ENCODE results near the gene ZDHHC14.
"Not testable (repeated sequence)": the region's sequence is repeated elsewhere in the genome, so short reads cannot be mapped to it uniquely, and the experiment has no call there.

The ZDHHC14 gene

DNA sequence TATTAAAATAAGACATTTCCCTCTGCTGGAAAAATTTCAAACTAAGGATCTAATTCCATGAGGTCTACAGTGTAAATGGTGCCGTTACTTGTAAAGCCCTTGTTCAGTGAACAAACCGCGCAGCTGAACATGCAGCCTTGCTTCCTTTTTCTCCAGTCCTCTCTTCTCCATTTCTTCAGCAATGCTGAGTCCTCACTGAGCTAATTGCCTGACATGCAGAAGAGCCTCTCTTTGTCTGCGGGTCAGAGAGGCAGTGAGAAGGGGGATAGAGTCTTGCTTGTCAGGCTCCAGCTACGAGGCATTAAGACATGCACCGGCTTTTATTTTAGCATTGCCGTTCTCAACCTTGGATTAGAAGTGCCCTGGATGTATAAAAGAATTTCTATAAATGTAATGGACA lies 25.7 kb downstream of the ZDHHC14 start:
- DNase-seq (ENCODE audit: low read depth in 2 of 2): no peak

DNA sequence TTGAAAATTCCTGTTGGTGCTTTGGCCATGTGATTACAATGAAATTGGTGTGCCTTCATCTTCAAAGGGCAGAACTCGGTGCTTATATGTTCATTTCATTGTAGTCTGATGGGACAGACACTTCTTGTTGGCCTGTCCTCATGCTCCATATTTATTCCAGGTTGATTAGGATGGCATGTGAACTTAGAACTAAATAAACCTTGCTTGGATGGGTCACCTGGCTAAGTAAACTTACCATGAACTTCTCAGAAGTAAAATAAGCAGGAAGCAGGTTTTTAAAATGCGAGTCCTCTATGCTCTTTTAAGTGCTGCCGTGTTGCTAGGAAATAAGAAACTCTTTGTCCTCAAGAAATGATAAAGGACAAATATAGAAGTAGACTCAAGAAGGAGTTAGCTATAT lies 26.7 kb downstream of the ZDHHC14 start:
- no peak for DNase-seq (ENCODE audit: low read depth in 2 of 2)

DNA sequence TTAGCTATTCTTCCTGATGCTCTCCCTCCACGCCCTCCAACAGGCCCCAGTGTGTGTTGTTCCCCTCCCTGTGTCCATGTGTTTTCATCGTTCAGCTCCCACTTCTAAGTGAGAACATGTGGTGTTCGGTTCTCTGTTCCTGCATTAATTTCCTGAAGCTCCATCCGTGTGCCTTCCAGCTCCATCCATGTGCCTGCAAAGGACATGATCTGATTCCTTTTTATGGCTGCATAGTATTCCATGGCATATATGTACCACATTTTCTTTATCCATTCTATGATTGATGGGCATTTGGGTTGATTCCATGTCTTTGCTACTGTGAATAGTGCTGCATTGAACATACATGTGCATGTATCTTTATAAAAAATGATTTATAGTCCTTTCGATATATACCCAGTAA lies 27.4 kb downstream of the ZDHHC14 start:
- not testable (repeated sequence) for DNase-seq (ENCODE audit: low read depth in 2 of 2)

DNA sequence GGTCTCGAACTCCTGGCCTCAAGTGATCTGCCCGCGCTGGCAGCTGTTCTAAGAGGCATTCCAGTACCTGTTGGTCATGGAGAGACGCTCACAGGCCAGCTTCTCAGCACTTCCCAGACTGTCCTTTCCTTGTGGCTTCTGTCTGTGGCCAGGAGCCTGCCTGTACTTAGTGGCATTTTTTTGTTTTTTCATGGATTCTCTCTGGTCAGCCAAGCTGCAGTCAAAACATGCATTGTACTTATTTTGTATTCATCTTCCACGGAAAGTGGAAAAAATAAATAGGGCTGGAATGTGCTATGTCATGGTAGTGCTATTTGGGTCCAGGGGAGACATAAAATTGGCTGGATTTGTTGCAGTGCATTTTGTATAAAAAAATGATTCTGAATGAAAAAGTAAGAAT lies 29.1 kb downstream of the ZDHHC14 start:
- DNase-seq (ENCODE audit: low read depth in 2 of 2): no peak

DNA sequence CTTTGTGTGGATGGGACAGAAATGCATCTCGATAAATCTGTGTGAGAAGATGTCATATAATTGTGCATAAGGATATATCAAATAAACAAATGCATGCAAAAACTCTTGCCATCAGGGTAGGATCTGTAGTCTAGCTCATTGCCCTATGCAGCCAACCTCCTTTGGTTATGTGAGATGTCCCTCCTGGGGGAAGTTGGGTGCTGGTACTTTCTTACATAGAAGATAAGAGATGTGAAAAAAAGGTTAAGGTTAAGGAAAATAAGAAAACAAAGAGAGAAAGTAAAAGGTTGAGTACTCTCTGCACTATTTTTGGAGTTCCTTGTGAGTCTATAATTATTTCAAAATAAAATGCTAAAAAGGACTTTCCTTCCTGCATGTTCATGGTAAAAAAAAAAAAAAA lies 30.4 kb downstream of the ZDHHC14 start:
- no peak for DNase-seq (ENCODE audit: low read depth in 2 of 2)

DNA sequence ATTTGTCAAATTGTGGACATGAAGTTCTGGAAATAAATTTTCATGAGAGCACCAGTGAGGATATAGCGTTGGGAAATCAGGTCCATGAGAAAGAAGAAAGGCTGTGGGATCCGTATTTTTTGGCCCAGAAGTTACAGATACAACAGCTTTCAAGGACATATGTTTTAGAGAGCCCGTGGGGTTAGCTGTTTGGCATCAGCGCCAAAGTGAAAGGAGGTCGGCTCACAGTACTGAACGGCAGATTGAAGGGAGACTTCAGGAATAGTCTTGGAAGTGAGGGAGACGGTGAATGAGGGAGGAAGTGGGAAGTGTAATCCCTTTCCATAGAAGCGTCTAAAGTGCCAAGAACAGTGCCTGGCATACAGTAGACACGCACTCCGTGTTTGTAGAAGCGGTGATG lies 31.8 kb downstream of the ZDHHC14 start:
- DNase-seq (ENCODE audit: low read depth in 2 of 2): no peak

DNA sequence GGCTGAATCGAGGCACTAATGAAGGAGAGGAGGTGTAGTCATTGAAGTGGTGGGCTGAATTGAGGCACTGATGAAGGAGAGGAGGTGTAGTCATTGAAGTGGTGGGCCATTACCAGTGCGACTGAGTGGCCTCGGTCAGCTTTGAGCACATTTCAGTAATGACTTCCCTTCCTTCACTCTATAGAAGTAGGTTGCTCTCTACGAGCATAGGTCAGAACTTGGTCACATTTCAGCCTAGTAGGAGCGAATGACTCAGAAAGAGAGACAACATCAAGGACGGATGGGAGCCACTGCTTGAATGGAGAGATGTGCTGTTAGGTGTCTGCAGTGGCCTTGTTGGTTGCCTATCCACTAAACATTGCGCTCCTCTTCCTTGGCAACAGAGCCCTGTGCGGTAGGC lies 39.5 kb downstream of the ZDHHC14 start:
- DNase-seq (ENCODE audit: low read depth in 2 of 2): no peak

DNA sequence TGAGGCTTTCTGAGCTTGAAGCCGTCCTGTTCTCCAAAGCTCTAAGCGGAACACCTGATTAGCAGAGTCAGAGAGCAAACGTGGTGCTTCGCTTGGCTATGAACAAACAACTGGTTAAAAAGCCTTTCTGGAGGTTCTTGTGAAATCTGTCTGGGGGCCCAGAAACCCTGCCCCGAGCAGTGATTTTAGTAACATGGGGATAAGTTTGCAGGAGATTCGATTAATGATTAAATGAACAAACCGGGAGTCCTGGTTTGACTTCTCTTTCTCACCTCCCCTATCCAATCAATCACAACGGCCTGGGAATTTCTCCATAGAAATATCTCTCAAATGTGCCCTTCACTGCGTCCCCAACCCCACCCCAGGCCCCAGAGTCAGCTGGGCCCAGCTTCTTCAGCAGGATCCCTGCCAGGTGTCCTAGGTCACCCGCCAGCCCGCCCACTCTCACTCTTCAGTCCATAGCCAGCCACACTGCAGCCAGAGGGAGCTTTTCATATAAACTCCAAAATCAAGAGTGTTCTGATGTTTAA lies 43.6 kb downstream of the ZDHHC14 start:
- no peak for DNase-seq (ENCODE audit: low read depth in 2 of 2)

DNA sequence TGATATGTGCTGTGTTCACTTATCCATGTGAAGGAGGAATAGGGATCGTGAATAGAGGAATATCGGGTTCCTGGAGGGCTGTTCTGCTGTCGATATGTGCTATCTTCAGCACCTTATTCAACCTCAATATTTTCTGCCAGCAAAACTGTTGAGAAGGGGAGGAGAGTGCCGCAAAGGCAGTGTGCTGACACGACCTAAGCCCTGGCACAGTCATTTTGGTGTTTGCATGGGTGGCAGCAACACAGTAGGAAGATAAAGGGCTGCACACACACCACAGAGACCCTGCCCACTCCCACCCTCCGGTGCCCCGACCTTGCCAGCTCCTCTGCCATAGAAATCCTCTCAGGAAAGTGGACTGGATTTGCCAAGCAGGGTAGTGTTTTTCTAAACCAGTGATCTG lies 47.0 kb downstream of the ZDHHC14 start:
- no peak for DNase-seq (ENCODE audit: low read depth in 2 of 2)

DNA sequence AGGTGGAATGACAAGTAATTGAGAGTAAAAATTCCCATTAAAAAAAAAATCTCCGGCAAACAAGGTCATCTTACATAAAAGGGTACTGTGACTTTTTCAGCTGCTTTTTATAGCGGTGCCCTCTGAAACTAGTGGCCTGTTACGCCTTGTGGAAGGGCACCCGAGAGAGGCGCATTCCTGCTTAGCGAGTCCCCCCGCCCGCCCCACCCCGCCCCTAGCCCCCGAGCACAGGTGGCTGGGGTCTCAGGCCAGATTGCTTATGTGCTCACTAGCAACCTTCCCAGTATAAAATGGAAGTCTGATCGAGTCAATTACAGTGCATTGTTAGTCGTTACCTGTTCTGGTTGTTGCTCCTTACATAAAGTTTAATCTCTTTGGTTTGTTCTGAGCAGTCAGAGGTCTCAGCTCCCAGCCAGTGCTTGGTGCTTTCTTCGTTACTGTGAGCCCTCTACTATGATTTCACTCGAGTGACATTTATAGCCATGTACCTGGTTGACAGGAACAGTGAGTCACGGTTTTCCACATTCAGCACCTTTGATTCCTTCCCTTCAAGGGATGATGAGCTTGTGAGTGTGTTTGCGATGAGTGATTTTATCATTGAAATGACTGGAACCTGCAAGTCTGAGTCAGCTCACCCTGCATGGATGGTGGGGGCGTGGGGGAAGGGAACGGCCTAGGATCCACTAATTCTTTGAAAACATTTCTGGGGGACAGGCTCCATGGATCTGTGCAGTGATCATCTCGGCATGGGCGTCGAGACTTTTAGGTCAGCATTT lies 47.6 kb downstream of the ZDHHC14 start:
- no peak for DNase-seq (ENCODE audit: low read depth in 2 of 2)

DNA sequence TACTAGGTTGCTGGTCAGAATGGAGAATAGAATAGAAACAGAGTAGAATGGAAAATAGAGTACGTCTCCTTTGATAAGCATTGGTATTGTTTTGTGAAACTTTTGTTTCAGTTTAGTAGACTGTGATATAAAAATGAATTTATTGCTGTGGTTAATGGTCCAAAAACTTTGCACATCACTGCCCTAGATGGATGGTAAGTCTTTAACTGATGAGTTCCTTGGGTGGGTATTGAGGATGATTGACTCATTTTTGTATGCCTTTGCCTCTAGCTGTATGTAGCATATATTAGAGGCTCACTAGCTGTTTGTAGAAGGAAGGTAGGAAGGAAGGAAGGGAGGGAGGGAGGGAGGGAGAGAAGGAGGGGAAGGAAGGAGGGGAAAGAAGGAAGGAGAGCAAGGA lies 48.3 kb downstream of the ZDHHC14 start:
- DNase-seq (ENCODE audit: low read depth in 2 of 2): no peak

DNA sequence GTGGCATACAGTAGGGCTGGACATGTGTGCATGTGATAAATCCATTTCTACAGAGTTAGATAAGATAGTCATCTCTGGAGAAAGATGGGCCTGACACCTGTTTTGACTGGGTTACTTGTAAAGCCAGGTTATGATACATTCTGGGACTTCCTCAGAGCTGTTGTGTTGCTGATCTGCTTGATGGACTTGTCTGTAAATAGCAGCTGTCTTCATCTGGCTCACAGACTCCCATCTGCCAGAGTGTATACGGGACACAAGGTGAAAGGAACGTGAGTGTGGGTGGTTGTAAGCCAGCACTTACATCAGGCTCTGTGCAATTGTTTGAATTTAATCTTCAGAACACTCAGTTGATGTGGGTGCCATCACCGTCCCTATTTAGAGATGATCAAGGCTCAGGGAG lies 49.8 kb downstream of the ZDHHC14 start:
- DNase-seq (ENCODE audit: low read depth in 2 of 2): no peak

DNA sequence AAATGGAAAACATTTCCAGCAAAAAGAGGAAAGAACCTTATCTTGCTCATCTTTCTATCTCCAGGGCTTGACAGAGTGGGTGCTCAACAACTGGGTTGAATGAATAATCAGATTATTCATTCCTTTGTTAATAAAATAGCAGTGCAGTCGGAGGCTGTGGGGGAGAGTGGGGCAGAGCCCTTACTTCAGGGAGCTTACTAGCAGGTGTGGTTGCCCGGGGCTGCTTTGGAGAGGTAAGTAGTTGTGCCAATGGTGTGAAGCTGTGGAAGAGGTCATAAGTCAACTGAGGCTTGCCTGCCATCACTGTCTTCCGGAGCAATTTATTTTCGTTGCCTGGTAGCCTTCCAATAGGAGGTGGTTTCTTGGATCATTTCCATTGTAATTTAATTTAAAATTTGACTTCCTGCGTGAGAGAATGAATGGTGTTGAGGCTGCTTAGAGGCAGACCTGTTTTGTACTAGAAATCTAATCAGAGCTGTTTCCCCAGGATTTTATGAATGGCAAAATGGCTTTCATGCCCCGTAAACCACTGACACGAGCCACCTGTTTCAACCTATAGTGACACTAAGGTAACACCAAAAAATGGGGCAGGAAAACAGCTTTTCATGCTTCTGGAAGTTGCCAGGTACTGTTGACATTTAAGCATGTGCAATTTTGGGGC lies 51.4 kb downstream of the ZDHHC14 start:
- no peak for DNase-seq (ENCODE audit: low read depth in 2 of 2)

DNA sequence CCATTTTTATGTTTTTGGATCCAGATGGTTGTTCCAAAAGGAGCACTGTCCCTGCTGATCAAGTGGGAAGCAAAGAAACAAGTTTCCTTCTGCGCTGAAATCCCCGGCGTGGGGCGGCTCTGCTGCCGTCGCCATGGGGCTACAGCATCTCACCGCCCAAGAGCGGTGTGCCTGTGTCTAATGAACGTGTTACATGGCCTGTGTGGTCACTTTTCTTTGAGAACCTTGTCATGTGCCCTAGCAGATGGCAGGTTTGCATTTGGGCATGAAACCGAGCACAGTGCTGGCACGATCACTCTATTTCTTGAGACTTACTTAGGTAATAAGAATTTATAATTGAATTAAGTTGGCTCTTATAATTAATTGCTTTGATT lies 51.9 kb downstream of the ZDHHC14 start:
- DNase-seq (ENCODE audit: low read depth in 2 of 2): no peak

DNA sequence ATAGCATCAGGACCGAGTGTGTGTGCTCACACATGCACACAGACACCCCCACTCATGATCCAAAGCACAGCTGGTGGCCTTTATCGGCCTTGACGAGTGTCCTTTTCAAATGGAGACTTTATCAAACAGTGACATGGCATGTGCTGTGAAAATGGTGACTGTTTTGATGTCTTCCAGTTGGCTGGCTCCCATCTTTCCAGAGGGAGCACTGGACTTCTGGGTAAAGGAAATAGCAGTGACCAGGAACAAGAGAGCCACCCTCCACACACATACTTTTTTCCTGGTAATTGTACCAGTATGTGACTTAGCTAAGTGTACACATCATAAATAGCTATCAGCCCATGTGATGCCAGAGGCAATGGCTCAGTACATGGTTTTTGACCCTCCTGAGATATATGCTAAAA lies 52.7 kb downstream of the ZDHHC14 start:
- no peak for DNase-seq (ENCODE audit: low read depth in 2 of 2)

DNA sequence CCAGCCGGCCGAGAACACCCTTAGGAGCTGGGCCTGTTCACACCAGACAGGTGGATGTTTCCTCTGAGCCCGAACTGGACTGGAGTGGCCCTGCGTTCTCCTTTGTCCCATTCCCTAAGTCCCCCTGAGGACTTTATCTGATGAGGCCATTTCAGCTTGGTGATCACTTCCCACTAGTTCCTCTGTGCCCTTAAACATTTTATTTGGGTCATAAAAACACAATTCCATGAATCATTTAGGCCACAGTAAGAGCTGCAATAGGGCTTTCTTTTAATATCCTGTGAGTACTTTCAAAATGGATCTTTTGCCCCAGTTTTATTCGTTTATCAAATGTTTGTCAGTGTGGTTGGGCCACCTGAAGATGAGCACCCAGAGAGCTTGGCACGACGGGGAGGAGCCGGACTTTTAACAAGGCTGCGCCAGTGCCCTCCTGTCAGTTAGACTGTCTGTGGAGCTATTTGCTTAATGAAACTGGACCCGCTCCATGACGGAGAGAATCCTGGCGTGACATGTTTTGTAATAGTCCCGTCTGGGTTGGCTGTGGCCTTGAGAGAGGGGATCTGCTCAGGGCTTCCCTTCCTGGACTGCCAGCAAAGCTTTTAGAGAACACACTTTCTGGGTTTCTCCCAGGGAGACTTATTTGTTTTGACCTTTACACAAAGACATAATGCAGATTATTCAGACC lies 53.5 kb downstream of the ZDHHC14 start:
- DNase-seq (ENCODE audit: low read depth in 2 of 2): no peak

DNA sequence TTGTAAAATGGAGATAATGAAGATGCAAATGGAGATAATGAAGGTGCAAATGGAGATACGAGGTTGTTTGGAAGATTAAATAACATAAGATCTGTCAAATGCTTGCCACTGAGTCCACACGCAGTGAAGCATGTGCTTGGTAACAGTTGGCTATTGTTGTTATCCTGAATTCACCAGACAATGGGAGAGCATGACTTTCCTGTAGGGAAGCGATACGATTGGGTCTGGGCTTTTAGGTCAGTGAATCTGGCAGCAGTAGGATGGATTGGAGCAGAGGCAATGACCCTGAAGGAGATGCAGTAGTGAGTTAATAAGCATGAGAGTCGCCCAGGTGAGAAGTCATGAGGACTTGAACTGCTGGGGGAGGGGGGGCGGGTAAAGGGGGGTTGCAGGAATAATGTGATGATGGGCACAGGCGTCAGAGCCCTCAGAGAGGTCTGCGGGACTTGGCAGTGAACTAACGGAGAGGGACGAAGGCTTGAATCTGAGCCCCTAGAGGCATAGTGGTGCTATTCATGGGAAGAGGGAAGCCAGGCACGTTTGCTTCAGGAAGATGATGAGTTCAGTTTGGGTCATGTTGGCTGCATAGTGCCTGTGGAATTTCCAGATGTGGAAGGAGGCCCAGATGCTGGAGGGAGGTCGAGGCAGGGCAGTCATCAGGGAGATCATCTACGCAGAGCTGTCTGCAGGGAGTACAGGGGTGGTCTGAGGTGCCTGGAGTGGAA lies 55.4 kb downstream of the ZDHHC14 start:
- no peak for DNase-seq (ENCODE audit: low read depth in 2 of 2)

DNA sequence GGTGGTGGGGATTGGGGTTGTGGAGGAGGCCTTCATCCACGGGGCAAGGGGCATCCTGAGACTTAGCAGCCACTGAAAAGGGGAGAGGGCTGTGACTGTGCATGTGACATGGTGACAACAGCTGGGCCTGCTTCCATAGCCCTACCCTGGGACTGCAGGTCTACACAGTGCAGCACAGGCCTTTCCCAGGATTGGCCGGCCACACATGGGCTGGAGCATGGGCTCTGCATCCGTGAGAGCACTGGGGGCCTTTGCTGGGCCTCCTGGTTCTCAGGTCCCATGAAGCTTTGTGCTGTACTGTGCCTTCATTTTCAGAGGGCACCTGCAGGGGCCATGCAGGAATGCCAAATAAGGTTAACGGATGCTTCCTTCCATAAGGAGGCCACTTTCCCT lies 56.0 kb downstream of the ZDHHC14 start:
- DNase-seq (ENCODE audit: low read depth in 2 of 2): no peak

DNA sequence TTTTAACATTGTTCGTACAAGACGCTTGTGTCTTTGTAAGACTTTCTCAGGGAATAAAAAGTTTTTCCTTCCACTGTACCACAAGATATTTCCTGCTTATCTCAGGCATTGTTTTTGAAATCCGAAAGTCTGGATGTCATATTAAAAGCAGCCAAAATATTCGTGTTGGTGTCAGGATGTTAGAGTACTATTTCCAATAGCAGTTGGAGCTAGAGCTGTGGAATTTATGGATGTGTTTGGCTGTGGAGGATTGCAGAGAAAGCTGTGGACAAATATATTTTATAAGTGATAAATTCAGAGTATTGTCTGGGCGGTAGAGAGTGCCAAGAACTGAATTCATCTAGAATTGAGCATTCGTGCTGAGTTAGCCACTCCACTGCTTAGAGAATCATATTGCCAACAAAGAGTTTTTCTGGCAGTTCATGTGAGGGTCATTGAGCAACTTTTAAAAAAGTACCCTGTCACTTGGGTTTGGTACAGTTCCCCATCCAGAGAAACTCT lies 57.7 kb downstream of the ZDHHC14 start:
- no peak for DNase-seq (ENCODE audit: low read depth in 2 of 2)

DNA sequence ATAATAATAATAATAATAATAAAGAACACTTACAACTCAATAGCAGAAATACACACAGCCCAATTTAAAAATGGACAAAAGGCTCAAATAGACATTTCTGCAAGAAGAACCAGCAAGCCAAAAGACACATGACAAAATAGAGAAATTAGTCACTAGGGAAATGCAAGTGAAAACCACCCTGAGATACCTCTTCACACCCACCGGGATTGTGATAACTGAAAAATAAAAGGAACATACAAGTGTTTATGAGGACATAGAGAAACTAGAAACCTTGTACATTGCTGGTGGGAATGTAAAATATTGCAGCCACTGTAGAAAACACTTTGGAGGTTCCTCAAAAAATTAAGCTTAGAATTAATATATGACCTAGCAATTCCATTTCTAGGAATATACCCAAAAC lies 59.2 kb downstream of the ZDHHC14 start:
- no peak for DNase-seq (ENCODE audit: low read depth in 2 of 2)

DNA sequence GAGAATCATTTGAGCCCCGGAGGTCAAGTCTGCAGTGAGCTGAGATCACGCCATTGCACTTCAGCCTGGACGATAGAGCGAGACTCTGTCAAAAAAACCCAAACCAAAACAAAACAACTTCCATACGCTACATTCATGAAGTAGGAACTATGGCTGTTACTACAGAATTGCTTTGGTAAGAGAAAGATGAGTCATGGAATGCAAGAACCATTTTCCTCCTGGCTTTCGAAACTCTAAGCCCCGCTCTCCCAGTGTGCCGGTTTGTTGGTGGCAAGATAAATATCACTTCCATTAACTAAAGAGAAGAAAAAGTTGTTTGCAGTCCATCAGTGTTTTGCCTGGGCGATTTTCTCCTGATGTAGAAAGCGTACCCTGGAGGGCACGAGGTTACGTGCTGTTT lies 61.3 kb downstream of the ZDHHC14 start:
- DNase-seq (ENCODE audit: low read depth in 2 of 2): no peak

Data from stimulated activated CD8-positive, alpha-beta memory T cell treated with anti-CD3 and anti-CD28 coated beads, Interleukin-7, amount 100 ng/mL, for 4 hours (primary cell).